ENCODE results near the gene PROX2.

Gene PROX2, protein sequence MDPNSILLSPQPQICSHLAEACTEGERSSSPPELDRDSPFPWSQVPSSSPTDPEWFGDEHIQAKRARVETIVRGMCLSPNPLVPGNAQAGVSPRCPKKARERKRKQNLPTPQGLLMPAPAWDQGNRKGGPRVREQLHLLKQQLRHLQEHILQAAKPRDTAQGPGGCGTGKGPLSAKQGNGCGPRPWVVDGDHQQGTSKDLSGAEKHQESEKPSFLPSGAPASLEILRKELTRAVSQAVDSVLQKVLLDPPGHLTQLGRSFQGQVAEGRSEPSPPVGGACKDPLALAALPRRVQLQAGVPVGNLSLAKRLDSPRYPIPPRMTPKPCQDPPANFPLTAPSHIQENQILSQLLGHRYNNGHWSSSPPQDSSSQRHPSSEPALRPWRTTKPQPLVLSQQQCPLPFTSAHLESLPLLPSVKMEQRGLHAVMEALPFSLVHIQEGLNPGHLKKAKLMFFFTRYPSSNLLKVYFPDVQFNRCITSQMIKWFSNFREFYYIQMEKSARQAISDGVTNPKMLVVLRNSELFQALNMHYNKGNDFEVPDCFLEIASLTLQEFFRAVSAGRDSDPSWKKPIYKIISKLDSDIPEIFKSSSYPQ

DNA sequence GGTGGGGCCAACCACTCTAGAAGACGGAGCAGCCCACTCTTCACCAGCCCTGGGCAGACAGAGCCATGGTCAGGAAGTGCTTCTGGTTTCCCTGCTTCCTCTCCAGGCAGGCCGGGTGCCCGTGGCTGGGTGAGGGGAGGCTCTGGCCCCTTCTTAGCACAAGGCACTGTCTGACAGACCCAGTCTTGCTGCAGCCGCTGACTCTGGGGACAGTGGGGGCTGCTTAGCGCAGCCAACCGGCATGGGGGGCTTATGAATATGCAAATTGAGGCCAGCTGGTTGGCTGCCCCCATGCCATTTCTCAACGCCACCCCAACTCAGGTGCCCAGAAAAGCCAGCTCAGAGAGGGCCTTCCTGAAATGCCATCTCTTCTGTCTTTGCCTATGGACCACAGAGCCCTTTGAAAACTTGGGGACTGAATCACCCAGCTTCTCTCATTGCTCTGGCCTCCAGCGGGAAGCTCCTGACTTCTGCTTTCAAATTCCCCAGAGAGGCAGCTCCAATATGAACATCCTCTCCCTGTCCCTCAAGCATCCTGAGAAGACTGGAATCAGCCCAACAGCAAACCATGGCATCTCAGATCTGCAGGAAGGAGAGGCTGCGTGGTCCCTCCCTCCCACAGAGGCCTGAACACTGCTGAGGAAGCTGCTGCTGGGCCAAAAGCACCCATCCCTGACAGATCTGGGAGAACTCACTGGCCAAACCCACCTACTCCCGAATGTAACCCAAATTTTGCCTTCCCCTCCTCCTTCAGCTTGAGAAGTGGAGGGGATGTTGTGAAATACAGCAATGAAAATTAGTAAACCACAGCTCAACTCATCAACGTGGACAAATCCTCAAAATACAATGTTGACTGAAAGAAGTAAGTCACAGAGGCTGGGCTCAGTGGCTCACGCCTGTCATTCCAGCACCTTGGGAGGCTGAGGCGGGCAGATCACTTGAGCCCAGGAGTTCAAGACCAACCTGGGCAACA, at the start of gene PROX2:
Gene PROX2, minus strand, starts transcription at position 205 of the 973 bp plus-strand sequence. CDS start 12,311 bp downstream, outside the sequence.
- peak in 5 of 14 donors; percentile 3 to 38 (median 23) for DNase-seq

DNA sequence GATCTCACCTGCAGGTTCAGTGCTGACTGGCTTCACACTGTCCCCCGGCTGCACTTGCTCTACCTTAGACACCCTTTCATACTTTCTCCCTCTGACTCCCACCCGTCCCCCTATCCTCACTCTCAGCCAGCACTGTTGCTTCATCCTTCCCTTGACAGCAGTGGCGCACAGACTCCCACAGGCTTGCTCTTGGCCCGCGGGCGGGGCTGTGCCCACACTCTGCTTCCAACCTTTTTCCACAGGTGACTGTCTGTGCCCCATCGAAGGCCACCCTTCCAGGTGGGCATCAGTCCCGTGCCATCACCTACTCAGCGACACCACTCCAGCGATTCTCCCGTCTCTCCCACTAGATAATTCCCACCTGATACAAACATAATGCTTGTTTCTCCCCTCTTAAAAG, 48.1 kb upstream of the PROX2 start:
- DNase-seq, result no peak

DNA sequence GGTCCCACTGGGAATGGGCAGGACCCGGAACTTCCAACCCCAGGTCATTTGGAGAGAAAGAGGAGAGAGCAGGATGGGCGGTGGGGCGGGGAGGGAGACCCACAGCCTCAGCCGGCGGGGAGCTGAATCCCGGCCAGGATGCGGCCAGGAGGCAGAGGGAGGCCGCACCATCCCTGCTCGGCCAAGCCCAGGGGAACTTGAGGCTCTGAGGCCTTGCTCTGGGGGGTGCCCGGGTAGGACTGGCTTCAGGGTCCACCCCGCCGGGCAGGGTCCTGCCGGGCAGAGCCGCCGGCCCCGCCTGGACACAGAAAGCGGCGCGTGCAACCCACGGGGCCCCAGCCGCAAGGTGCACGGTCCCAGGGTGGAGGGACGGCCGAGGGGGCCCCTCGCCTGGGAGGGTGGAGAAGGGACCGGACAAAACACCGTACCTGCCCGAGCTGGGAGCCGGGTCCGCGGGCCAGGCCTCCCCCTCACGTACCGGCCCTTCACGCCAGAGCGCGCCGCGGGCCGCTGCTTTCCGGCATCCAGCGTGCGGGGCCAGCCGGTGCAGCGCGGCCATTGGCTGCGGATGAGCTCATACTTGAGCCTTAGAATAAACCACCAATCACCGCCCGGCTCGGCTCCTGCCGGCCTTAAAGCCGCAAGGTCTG, 46.9 kb upstream of the PROX2 start, which contains the start of gene RPS6KL1:
Gene RPS6KL1, minus strand, starts transcription at position 509 of the 650 bp plus-strand sequence. CDS start 1,719 bp downstream, outside the sequence.
- DNase-seq, result peak; percentile 19 to 87 (median 70)

DNA sequence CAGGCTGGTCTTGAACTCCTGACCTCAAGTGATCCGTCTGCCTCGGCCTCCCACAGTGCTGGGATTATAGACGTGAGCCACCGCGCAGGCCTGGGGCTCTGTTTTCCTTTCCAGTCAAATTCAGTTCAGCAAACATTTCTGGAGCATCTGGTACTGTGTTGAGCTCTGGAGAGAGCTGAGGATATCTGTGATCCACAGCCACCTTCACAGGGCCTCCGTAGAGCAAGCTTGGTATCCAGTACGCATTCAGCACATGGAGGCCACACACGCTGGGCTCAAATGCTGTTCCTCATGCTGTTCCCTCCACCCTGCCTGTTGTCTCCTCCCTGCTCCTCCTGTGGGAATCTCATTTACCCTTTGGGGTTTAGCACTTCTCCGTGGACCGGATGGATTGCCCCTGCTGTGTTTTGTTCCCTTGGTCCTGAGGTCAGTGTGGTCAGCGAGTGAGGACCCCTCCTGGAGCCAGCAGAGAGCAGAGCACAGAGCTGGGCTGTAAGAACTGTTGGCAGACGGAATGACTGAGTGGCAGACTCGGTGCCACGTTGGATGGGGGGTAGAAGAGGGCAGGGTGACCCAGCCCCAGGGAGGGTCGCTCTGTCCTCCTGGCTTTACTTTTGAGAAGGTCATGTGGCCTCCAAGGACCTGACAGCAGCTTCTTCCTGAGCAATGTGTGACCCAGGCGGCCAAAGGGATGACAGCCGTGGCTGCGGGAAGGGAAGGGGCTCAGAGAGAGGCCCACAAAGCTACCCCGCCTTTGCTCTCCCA, 46.2 kb upstream of the PROX2 start:
- DNase-seq, result no peak

DNA sequence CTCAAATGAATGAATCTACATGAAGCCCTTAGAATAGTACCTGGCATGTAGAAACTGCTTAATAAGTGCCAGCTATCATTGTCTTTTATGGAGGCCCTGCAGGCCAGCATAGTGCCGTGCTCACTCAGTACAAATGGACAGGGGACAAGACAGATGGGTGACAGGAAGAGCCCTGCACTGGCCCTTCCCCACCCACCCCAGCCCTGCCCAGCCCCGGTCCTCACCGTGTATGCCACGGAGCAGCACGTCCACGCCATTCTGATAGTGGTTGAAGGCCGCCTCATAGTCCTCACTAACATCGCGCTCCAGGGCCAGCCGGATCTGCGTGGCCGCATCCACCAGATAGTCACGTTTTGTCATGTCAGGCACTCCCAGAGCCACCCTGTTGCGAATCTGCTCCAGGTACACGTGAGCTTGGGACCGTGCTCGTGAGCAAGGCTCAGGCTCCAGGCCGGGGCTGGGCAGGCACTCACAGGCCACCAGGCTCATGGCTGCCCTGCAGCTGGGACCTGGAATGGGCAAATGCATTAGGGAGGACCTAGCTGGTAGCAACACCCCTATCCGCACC, 45.2 kb upstream of the PROX2 start:
- DNase-seq, result no peak

DNA sequence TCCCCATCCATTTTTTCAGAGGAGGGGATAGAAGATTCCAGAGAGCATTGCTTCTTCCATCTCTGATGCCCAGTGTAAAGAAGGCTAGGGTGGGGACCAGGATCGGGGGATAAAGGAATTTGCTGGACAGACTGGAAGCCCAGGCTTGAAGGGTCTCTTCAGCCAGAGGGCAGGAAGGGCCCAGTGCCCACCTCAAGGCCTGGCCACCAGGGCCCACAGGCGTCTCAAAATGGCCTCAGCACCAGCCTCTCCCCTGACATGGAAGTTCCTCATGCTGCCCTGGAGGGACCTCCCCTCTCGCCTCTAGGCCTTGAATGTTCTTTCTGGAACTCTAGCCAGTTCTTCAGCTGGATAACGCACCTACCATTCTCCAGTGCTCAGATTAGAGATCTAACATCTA, 44.3 kb upstream of the PROX2 start:
- no peak for DNase-seq

DNA sequence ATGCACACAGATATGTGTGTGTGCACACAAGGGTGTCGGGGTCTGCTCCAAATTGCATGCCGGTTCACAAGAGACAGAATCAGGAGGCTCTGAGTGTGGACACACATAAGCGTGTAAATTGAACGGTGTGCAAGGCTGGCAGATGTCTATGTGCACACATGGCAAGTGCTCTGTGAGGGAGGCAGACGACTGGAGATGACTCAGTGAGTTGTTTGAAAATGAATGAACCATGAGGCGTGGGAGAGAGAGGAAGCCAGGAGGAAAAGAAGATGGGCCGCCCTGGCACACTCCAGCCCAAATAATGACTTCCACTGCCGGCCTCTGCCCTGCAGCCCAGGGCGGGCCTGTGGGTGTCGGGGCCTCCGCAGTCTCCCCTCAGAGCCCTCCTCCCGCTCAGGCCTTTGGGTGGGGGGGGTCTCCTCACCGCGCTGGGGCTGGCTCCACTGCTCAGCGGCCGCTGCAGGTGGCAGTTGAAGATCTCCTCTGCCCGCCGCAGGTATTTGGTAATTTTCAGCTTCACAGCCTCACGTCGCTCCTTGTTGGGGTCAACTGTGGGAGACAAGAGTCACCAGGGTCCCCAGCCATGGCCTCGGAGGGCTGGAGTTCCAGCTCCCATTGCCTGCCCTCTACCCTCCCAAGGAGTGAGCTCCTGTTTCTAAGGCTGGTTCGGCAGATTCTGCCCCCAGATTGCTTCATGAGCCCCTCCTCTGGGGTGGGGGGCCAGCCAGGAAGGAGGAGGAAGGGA, 43.6 kb upstream of the PROX2 start:
- DNase-seq, result no peak

DNA sequence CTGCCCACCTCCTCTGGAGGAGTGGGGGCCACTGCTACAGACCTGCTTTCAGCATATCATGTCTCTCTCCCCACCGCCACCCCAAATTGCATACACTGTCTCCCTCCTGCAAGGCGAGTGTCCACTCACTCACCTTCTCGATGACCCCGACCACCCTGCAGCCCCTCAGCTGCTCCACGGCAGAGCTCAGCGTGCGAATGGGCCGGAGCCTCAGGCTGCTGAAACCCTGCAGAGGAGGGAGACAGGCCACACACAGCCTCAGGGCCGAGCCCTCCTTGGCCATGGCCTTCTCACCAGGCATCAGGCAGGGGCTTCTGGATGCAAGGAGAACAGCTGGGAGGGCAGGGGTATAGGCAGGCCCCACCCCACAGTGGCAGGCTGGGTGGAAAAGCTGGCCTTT, 42.4 kb upstream of the PROX2 start:
- DNase-seq, result no peak

DNA sequence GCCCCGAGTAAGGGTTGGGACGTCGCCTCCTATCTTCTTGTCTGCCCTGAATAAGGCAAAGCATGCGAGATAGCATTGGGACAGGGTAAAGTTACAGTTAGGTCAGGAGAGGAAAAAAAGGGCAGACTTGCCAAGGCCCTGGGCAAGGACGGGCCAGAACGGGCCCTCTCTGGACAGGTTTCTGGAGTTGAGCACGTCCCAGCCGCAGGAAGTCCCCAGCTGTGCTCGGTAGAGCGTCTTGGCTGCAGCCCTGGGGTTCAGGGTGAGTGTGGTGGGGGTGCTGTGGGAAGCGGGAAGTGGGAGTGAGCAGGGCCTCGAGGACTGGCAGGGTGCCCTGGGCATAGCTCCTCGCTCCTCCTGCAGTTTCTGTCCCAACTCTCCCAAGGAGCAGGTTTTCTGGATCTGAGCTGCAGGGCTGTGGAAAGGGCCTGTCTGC, 41.7 kb upstream of the PROX2 start:
- DNase-seq, result peak in 8 of 14 donors; percentile 6 to 77 (median 28)

DNA sequence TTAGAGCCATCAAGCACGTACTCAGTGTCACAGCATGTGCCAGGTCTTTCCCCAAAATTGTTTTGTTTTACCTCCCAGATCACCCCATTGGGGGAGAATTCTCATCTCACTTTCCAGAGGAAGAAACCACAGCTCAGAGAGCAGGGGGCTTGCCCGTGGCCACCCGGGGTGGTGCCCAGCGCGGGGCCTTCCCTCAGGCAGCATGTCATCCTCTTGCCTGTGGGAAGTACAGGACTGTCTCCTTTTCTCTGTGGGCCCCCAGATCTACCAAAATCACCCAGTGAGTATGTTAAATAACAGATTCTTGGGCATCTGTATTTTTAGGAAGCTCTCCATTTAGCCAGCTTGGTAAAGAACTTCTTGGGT, 41.2 kb upstream of the PROX2 start:
- DNase-seq, result no peak

DNA sequence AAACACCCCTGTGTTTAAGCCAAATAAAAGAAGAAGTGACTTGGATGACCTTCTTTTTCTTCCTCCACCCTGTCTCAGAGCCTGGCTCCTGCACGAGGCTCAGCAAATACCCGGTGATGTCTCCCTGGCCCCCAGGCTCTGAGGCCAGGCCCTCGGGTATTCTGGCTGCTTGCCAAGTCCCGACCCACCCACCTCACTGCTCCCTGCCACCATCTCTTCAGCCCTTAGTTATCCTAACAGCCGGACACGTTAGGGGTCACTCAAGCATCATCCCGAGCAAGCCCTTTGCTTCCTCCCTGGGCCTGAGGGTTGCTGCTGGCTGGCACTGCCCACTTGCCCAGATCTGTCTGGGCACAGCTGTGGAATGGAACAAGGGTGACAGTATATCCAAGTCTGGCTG, 39.9 kb upstream of the PROX2 start:
- no peak for DNase-seq

DNA sequence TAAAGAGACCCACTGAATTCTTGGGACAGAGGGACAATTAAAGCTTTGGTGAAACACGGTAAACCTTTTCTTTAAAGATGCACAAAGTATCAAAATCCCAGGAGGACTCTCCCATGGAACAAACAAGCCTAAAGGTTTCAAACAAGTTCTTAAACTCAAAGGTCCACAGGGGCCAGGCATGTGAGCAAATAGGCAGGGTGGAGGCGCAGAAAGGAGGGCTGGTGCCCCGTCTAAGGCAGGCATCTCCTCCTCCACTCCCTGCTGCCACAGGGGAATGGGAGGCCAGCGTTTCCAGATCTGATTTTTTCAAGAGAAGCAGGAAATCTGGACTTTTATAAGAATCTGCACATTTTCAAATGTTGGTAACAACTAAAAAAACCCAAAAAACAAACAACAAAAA, 39.5 kb upstream of the PROX2 start:
- DNase-seq, result no peak

DNA sequence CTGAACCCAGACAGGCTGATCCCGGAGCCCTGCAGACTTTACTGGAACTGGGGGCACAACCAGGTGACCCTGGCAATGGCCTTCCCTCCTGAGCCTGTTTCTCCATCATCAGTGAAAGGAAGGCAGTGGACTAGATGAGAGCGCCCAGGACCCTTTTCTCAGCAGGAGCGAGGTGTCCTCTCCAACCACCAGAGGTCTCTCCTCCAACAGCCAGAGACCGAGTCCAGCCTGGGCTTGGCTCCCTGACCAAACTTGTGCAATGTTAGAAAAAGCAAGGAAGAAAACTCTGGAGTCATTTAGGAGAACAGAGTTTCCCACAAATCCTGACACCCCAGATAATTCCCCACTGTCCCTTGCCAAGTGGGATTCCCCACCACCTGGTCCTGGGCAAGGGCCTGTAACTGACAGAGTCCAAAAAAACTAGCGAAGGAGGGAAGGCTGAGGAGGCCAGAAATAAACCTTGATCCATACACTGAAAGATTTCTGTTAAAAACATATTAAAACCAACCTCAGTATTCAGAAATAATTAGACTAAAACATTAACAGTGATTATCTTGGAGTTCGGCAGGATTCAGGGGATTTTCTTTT, 38.1 kb upstream of the PROX2 start:
- peak in 10 of 14 donors; percentile 10 to 58 (median 38) for DNase-seq

DNA sequence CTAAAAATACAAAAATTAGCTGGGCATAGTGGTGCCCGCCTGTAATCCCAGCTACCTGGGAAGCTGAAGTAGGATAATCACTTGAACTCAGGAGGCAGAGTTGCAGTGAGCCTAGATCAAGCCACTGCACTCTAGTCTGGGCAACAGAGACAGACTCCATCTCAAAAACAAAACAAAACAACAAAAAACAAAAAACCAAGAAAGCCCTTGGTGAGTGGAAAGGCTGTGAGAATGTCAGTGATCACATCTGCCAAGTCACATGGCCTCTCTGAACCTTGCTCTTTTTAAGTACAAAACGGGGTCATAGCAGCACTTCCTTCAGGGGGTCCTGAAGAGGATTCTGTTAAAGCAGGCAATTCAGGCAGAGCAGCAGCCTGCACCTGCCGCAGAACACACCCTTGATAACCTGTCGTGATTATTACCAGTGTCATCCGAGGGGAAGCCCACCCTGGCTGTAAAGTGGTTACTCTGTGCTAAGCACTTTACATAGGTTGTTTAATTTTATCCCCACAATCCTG, 37.5 kb upstream of the PROX2 start:
- DNase-seq, result no peak

DNA sequence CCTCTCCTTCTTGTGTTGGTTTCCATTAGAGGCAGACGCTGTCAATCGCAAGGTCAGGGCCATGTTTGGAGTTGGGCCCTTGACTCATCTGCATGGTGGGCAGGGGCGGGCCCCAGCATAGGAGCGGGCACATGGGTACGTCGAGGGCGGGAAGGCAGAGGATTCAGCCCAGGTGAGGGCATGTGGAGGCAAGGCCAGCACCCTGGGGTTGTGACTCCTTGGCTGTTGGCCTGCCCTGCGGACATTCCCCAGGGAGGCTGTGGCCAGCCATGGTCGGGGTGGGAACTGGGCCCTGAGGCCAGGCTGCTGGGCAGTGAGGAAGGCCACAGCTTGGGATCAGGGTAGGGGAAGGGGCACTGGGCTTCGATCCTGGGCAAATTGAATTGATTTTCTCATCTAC, 36.9 kb upstream of the PROX2 start:
- no peak for DNase-seq

DNA sequence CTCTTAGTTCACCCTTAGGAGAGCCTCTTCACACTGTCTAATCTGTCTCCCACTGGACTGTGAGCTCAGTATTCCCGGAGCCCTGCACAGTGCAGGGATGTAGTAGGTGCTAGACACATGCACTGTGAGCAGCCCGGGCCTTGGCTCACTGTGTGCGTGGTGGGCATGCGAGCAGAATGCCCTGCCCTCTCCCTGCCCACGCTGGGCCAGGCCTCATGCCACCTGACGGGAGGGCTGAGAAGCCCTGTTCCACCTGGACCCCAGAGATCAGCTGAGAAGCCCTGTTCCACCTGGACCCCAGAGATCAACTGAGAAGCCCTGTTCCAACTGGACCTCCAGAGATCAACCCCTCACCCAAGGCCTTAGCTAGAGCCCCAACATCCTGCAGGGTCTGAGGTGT, 36.2 kb upstream of the PROX2 start:
- DNase-seq, result no peak

DNA sequence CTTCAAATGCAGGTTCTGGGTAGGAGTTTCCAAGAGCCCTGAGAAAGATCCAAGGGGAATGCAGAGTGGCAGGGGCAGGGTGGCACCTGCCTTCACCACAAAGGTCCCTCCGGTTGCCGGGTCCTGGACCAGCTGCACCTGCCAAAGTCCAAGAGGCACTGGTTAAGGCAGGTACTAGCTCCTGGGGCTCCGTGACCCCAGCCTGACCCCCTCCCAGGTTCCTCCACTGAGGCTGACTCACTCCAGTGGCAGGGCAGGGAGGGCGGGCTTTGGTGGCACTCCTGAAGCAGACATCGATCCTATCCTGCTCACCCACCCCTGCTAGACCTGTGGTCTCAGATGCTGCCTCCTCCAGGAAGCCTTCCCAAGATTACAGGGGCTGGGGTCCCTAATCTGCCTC, 35.8 kb upstream of the PROX2 start:
- no peak for DNase-seq

DNA sequence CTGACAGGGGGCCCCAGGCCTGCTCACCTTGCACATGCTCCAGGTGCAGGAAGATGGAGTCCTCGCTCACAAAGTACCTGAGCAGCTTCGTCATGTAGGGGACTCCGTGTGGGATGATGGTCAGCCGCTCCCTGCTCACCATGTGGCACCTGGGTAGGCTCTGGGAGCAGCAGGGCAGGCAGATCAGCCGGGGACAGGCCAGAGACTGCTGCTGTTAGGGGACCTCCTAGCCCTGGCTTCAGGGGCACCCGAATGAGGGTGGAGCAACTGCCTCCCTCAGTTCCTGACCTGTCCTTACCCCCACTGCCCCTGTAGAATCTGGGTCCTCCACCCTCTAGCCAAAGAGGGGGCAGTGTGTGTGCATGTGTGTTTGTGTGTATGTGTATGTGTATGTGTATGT, 35.3 kb upstream of the PROX2 start:
- DNase-seq, result no peak

DNA sequence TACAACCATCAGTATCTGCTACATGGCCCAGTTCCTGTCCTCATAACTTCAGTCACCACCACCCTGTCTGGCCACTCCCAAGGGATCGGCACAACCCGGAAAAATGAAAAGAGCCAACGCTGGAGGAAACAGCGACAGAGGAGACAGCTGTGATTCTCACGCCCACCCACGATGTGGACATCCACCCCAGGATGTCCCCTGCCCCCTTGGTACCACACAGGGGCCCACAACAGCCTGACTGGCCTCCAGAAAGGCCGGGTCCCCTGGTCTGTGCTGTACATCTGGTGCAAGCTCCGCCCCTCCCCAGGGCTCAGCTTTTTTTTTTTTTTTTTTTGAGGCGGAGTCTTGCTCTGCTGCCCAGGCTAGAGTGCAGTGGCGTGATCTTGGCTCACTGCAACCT, 34.6 kb upstream of the PROX2 start:
- no peak for DNase-seq

DNA sequence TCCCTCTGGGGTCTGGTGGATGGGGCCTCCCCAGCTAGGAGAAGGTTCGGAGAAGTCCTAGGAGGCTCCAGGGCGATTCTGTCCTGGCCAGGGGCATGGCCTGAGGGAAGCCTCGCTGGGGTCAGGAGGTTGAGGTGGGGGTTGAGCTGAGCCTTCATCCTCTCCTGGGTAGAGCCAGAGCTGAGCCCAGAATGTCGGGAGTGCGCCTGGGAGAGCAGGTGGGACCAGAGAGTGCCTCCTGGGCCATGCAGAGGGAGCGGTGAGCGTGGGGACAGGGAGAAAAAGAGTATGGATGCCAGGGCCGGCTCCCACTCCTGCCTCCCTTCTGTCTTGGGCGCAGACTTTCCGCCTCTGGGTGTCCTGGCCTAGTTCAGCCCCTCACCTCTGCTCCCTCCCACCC, 34.0 kb upstream of the PROX2 start:
- no peak for DNase-seq

All from C1 segment of cervical spinal cord (tissue), 14 donors.